Pons (tissue), 1 donor: ENCODE results near the gene SPATS2.
"Not testable (repeated sequence)": the region's sequence is repeated elsewhere in the genome, so short reads cannot be mapped to it uniquely, and the experiment has no call there.

Experiments
- DNase-seq: peaks from one replicate; pipeline ENCODE4 v3.0.0-alpha.2; 2016; ENCODE audit warnings: low spot score

Gene SPATS2

DNA sequence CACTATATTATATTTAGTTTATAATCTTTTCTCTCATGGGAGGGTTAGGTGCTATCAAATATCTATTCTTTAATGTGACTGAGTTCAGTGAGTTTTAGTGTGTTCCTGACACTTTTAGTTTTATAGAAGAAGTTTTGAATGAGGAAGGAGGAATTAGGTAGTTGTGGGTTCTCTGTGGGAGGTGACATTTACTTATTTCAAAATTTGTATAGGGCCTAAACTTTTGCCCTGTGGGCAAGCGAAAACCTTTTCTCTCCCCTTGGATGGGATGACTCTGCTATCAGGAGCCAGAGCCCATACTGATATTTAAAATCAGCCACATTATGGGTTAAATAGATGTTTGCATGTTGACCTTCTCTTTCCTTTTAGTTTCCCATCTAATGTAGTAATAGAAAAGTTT, 43.6 kb downstream of the SPATS2 start:
- DNase-seq, result no peak

DNA sequence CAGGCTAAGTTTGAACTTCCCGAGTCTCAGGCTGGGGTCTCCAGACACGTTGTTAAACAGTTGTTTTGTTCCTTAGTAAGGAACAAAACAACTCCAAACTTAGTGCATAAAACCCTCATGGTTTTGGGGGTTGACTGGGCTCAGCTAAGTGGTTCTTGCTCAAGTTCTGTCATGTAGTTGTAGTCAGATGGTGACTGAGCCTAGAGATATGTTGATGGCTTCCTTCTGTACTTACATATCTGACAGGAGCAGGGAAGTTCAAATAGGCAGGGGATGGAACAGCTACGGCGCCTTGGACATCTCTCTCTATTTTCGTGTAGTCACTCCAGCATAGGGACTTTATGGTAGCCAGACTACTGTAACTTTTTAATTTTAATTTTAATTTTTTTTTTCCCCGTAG, 45.7 kb downstream of the SPATS2 start:
- no peak for DNase-seq

DNA sequence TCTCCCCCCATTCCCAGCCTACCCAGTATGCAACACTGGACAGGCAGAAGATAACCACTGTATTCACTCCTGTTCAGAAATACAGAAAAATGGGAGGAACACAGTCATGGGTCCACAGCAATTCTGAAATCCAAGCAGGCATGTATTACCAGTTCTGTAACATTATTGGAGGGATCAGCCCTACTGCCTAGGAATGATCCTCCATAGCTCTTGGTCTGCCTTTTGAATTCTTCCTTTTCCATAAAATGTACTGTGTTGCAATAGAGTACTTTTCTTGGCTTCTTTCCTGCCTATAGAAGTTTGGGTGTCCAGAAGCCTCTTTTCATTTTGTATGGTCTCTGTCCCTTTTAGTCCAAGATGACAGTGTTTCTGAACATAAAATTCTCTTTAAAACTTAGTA, 46.5 kb downstream of the SPATS2 start:
- no peak for DNase-seq

DNA sequence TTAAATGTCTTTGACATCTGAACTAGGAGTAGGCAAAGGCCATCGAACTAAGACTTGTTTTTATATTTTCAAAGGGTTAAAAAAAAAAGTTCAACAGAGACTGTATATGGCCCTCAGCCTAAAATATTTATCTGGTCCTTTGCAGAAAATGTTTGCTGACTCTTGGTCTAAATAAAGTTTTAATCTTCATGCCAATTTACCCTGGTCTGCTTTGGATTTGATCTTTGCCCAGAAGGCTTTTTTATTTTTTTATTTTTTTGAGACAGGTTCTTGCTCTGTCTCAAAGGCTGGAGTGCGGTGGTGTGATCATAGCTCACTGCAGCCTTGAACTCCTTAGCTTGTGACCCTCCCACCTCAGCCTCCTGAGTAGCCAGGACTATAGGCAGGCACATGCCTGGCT, 47.1 kb downstream of the SPATS2 start:
- DNase-seq, result no peak

DNA sequence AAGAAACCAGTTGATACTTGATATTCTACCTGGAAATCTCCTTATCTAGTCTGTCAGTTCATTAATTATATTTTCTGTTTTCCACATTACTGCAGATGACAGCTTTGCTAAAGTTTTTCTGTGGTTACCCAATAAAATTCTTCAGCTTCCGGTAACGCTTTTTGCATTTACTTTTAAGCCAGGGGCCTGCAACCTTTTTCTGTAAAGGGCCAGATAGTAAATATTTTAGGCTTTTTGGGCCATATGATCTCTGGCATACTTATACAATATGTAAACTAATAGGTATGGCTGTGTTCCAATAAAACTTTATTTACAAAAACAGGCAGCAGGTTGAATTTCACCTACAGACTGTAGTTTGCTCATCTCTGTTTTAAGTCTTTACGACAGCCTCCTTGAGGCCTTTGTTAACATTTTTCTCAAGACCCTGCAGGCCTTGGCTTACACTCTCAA, 48.3 kb downstream of the SPATS2 start:
- no peak for DNase-seq

DNA sequence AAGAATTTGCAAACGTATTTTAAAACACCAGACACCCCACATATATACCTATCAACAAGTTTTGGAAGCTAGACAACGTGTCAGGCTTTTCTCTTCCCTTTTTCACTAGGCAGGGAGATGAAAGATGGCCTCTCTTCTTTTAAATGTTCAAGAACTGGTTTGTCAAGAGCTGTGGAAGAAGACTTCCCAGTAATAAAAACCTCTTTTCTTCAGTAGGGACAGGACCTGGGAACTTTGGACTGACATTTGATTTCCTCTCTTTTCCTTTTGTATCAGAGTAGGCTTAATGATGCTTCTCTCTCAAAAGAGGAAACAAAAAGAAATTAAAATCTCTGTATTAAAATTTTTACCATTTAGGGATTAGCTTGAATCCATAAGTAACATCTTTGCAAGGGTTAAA, 49.6 kb downstream of the SPATS2 start:
- DNase-seq, result no peak

DNA sequence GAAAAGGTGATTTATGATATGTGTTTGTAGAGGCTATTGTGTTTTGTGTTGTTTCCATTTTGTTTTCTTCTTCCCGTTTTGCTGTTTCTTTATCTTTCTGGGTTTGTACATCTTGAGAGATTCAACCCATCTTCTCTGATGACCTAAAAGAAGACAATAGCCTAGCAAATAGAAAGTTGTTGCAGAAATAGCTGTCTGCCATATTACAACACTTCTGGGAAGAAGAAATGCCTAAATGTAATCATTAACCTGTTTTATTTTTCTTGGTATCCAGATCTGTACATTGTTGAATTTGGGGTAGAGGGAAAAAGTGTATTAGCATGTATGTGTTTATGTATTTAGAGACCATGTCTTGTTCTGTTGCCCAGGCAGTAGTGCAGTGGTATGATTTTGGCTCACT, 50.3 kb downstream of the SPATS2 start:
- no peak for DNase-seq

DNA sequence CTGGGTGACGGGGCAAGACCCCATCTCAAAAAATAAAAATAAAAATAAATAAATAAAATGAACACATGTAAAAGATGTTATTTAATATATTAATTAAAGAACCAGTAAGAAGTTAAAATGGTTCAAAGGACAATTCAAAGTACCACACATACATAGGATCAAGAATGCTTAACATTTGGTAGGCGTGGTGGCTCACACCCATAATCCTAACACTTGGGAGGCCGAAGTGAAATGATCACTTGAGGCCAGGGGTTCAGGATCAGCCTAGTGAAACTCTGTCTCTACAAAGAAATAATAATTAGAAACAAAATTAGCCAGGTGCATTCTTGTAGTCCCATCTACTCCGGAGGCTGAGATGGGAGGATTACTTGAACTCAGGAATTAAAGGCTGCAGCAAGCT, 53.3 kb downstream of the SPATS2 start:
- DNase-seq, result no peak

DNA sequence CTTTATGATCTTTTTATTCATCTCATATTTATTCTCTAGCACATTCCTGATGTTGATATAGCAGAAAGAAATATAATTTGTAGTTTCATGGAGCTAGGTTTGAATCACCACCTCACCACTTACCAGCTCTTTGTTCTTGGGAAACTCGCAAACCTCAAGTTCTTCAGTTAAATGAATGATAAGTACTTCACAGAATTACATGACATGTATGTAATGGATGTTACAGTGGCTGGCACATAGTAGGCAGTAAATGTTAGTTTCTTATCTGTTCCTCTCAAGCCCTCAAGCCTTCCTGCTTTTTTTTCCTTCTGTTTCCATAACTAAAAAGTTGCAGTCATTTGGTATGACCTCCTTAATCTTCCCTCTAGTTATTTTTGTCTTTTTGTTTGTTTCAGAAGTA, 54.9 kb downstream of the SPATS2 start:
- DNase-seq, result no peak

DNA sequence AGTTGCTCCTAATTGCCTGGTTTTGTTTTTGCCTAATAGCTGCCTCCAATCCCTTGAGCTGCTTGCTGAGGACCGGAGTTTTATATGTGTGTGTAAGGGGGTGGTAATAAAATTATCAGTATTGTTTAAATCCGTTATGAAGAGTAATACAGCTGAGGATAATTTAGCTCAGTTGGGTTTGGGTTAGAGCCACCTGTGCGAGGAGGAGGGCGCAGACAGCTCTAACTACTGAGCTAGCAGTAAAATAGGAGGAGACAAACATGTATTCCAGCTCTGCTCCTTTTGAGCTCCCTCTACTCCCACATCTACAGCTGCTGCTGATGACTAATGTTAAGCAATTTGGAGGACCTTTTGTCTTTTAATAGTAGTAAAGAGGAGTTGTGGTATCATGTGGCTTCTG, 61.5 kb downstream of the SPATS2 start:
- DNase-seq, result no peak

DNA sequence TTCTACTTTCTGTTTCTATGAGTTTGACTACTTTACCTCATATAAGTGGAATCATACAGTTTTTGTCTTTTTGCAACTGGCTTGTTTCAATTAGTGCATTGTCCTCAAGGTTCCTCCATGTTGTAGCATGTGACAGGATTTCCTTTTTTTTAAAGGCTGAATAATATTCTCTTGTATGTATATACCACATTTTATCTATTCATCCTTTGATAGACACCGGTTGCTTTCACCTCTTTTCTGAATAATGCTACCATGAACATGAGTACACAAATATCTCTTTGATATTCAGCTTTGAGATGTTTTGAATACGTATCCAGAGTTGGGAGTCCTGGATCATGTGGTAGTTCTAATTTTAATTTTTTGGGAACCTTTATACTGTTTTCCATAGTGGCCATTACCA, 65.4 kb downstream of the SPATS2 start:
- no peak for DNase-seq

DNA sequence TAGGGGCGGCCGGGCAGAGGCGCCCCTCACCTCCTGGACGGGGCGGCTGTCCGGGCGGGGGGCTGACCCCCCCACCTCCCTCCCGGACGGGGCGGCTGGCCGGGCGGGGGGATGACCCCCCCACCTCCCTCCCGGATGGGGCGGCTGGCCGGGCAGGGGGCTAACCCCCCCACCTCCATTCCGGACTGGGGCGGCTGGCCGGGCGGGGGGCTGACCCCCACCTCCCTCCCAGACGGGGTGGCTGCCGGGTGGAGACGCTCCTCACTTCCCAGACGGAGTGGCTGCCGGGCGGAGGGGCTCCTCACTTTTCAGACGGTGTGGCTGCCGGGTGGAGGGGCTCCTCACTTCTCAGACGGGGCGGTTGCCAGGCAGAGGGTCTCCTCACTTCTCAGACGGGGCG, 69.5 kb downstream of the SPATS2 start:
- DNase-seq, result not testable (repeated sequence)

DNA sequence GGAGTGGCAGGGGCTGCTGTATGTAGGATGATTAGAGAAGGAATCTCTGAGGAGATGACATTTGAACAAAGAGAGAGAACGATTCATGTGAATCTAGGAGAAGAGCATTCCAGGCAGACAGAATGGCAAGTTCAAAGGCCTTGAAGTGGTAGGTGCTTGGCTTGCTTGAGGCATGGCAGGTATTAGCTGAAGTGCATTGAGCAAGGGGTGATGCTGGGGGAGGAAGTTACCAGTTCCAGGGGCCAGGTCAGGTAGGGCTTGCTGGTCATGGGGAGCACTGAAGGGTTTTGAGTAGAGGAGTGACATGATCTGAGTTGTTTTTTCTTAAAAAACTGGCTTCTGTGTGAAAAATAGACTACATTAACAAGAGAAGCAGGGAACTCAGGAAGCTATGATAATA, 71.8 kb downstream of the SPATS2 start:
- DNase-seq, result no peak

DNA sequence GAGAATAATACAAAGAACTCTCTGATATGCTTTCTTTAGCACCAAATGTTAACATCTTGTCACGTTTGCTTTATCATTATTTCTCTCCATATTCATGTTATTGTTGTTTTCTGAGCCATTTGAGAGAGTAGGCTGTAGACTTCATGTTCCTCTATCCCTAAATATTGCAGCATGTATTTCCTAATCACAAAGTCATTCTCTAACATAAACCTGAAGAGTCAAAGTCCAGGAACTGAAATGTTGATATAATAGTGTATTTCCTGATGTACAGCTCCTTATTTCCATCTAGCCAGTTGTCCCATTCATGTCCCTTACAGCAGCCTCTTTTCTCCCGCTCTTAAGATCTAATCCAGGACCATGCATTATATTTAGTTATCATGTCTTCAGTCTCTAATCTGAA, 72.8 kb downstream of the SPATS2 start:
- DNase-seq, result no peak

DNA sequence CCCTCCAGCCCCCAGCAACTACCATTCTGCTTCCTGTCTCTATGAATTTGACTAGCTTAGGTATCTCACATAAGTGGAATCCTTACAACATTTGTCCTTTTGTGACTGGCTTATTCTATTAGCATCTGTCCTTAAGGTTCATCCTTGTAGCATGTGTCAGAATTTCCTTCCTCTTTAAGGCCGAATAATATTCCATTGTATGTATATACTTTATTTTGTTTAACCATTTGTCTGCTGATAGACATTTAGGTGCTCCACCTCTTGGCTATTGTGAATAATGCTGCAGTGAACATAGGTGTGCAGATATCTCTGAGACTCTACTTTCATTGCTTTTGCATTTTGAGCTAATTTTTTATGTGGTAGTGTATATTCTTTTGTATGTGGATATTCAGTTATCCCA, 75.7 kb downstream of the SPATS2 start:
- DNase-seq, result no peak

DNA sequence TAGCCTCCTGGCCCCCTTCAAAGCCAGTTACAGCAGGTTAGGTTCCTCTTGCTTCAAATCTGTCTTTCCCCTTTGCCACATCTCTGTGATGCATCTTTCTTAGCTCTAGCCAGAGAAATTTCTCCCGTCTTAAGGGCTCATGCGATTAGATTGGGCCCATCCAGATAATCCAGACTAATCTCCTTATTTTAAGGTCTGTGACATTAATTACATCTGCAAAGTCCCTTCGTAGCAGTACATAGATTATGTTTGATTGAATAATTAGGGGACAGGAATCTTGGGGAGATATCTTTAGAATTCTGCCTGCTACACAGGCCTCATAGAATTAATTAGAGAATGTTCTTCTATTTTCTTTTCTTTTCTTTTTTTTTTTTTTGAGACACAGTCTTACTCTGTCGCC, 79.3 kb downstream of the SPATS2 start:
- DNase-seq, result no peak

DNA sequence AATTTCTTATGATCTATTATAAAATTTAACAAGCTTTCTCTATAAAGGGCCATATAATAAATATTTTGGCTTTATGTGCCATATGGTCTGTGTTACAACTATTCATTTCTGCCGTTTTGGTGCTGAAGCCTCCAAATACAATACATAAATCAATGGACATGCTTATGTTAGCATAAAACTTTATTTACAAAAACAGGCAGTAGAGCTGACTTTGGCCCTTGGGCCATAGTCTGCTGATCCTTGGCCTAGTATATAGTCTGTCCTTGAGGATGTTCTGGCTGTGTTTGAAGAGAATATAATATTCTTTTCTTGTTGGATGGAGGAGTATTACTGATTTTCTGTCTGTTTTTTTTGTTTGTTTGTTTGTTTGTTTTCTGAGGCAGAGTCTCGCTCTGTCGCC, 81.6 kb downstream of the SPATS2 start:
- no peak for DNase-seq

DNA sequence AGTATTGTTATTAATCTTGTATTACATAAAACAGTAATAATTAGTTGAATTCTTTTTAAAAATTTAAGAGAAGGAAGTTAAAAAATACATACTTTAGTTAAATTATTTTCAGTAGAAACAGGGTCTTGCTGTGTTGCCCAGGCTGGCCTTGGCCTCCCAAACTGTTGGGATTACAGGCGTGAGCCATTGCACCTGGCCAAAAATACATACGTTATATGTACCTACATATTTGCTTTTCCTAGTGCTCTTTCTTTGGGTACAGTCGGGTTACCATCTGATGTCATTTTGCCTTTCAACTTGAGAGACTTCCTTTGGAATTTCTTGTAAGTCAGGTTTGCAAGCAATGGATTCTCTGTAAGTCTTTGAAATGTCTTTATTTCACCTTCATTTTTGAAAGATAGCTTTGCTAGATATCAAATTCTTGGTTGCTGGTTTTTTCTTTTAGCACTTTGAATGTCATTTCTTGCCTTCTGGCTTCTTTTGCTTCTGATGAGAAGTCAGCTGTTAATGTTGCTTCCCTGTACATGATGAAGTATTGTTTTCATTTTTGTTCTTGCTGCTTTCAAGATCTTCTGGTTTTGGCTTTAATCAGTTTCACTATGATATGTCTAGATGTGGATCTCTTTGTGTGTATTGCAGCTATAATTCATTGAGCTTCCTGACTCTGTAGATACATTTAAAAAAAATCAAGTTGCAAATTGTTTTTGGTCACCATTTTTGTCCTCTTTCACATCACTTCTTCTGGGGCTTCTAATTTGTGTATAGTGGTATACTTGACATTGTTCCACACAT, 84.4 kb downstream of the SPATS2 start:
- no peak for DNase-seq

DNA sequence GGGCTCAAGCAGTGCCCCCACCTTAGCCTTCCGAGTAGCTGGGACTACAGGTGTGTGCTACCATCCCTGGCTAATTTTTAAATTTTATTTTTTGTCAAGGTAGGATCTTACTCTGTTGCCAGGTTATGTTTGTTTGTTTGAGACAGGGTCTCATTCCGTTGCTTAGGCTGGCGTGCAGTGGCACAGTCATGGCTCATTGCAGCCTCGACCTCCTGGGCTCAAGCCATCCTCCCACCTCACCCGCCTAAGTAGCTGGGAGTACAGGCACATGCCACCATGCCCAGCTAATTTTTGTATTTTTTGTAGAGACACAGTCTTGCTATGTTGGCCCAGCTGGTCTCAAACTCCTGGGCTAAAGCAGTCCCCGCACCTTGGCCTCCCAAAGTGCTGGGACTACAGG, 88.2 kb downstream of the SPATS2 start:
- DNase-seq, result no peak

DNA sequence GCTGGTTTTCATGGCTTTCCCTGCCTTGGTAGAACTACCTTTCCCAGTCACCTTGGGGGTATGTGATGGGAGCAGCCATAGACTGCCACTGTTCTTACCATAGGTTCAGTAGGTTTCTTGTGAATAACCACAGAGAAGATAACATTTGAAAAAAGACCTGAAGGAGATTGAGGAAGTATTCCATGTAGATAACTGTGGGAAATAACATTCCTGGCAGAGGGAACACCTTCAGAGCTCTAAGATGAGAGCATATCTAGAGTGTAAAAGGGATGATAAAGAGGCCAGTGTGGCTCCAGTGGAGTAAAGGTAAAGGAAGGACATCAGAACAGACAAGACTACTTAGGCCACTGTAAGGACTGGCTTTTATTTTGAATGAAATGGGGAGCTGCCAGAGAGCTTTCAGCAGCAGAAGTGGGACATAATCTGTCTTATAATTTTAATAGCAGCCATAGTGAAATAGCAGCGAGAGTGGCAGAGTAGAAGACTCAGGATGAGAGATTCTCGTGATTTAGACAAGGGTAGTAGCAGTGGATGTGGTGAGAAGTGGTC, 88.9 kb downstream of the SPATS2 start:
- no peak for DNase-seq

DNA sequence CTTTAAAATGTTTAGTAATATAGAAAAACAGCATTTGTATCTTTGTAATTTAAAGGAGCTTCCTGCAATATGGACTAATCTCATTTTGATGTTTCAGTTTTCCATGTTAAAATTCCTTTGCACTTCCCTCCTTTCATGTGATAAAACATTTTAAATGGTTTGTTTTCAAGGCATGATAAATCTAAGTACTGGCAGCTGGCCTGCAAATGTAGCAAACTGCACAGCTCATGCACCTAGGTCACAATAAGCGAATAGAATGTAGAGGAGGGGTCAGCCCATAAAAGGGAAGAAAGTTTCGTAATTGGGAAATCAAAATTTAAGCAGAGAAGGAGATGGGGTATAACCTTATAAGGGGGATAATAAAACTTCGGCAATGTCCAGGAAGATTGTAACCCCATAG, 91.6 kb downstream of the SPATS2 start:
- DNase-seq, result no peak

DNA sequence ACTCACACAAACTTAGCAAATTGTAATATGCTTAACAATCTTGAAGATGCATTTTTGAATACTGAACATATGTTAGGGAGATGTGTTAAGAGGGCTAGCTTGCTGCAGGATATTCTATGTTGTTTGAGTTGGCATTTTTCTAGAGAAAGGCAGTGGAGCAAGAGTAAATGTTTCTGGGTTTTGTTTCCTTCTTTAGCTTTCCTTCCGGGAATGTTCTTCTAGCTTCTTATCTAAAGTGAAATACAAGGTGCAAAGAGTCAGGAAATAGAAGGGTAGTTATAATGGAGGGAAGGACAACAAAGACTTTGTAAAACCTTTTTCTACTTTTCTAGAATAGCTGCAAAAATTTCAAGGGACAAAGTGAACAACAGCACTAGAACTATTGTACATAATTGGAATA, 94.0 kb downstream of the SPATS2 start:
- no peak for DNase-seq

DNA sequence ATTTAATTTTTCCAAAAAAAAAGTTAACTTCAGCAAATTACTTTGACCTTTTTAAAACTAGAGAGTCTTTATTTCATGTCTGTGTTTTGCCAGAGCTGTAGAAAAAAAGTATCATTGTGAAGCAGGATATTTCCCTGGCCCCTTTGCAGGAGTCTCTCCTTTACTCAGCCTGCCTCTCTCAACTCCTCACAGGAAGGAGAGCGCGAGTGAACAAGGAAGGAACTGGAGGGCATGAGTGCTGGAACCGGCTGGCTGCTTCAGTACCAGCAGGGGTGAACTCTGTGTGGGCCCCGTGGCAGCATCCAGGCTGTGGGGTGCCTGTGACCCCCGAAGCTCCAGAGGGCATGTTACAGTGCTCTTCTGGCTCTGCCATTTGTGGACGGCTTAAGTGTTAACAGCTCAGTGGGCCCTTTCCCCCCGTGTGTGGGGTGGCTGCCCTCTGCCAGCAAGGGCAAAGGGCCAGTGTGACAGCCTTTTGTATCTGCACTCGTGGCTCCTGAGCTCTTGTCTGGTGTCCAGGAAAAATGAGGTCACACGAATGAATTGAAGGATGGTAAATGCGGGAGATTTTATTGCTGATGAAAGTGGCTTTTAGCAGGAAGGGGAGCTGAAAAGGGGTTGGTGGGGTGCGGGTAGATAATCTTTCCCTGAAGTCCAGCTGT, 95.0 kb downstream of the SPATS2 start:
- peak; percentile 12 for DNase-seq

DNA sequence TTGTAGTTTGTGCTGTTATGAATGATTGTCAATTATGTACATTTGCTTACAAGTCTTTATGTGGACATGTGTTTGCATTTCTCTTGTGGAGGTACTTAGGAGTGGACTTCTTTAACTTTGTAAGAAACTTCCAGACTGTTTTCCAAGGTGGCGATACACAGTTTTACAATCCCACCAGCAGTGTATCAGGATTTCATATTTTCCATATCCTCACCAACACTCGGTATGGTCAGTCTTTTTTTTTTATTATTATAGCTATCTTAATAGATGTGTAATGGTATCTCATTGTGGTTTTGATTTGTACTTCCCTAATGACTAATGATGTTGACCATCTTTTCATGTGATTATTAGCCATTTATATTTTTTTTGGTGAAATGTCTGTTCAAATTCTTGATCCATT, 97.9 kb downstream of the SPATS2 start:
- DNase-seq, result no peak
